RWPE1 (cell line): Measurements from ENCODE around the gene IQSEC3.
"Not testable (repeated sequence)": the region's sequence is repeated elsewhere in the genome, so short reads cannot be mapped to it uniquely, and the experiment has no call there.

ENCODE experiments used
- CTCF ChIA-PET: fragments of 350-600 bp; sonication (Branson Sonifier 250); formaldehyde crosslinking; extraction: SDS; loops from one replicate; lab custom pipeline; 2021; lab: Yijun Ruan, JAX
- POLR2A ChIA-PET: fragments of 400-600 bp; formaldehyde crosslinking; extraction: SDS; loops from one replicate; lab custom pipeline; 2020; ENCODE audit warnings: antibody characterized with exemption; ENCODE audit not compliant: low non-redundant PET; lab: Yijun Ruan, JAX
- DNase-seq: peaks from one replicate; pipeline ENCODE4 v3.0.0; 2012; ENCODE audit warnings: low spot score
- H3K27ac ChIP-seq: fragments of 450-650 bp; 2 replicates; pipeline ENCODE4 v1.5.1; 2017
- TF ChIP-seq, protein P1 (sequence below): fragments of 450-650 bp; conservative IDR thresholded peaks from 2 replicates; pipeline ENCODE4 v1.5.1; 2017; ENCODE audit warnings: low read depth, mild to moderate bottlenecking

IQSEC3 gene

DNA sequence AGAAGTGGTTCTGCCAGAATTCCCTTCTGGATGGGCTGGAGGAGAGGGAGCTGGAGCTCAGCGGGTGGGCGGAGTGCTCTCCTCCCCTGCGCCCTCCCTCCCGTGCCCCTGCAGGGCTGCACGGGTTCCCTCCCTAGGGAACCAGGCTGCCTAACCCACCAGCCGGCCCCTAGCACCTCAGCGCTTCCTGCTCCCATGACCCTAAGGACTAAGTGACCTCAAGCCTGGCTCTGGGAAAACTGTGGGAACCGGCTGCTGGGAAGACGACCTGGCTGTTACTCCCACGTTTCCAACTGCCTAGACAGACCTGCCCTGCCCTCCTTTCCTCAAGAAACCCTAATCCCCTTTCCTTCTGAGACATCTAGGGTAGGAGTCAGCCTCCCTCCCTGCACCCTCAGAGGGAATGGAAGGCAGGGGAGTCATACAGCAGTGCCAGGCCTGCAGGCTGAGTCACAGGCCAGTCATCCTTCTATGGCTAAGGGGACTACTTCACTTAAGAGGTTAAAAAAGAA is 115.9 kb downstream of the IQSEC3 start:
- ChIA-PET CTCF (no interaction called here), POLR2A (no interaction called here)
- DNase-seq: peak; percentile 88
- no peak overlapping the region for H3K27ac ChIP-seq
- TF ChIP-seq, protein P1, sequence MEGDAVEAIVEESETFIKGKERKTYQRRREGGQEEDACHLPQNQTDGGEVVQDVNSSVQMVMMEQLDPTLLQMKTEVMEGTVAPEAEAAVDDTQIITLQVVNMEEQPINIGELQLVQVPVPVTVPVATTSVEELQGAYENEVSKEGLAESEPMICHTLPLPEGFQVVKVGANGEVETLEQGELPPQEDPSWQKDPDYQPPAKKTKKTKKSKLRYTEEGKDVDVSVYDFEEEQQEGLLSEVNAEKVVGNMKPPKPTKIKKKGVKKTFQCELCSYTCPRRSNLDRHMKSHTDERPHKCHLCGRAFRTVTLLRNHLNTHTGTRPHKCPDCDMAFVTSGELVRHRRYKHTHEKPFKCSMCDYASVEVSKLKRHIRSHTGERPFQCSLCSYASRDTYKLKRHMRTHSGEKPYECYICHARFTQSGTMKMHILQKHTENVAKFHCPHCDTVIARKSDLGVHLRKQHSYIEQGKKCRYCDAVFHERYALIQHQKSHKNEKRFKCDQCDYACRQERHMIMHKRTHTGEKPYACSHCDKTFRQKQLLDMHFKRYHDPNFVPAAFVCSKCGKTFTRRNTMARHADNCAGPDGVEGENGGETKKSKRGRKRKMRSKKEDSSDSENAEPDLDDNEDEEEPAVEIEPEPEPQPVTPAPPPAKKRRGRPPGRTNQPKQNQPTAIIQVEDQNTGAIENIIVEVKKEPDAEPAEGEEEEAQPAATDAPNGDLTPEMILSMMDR: no peak

DNA sequence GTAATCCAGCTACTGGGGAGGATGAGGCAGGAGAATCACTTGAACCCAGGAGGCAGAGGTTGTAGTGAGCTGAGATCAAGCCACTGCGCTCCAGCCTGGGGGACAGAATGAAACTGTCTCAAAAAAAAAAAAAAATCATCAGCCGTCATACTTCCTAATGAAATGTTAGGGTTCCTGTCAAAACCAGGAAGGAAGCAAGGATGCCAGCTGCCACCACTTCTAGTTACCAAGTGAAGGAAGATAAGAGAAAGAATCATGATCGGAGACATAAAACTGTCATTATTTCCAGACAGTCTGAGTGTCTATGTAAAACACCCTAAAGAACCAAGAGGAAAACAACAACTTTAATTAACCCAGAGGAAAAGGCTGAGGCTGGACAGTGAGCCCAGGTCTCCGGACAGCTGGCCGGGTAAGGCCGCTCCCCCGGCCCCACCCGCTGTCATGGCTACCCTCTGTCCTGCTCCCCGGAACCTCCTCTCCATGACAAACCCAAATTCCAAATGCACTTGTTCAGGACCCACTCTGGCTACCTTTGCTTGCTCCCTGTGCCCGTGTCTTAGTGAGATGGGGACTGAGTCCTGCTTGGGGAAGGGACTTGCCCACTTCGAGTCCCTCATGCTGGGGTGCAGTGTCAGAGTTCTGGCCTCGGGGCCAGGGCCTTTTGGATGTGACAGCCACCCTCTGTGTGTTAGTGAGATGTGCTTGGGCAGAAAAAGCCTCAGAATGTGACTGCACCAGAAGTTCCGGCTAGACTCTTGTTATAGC is 118.4 kb downstream of the IQSEC3 start:
- no peak for DNase-seq
- TF ChIP-seq, protein P1: no peak
- ChIA-PET POLR2A (no interaction called here), CTCF (interaction anchor here (0.7 kb wide), 1 partner anchor 35 kb away, joined by 4 read pairs; no protein-coding TSS in a partner anchor)
- H3K27ac ChIP-seq: no peak overlapping the region

DNA sequence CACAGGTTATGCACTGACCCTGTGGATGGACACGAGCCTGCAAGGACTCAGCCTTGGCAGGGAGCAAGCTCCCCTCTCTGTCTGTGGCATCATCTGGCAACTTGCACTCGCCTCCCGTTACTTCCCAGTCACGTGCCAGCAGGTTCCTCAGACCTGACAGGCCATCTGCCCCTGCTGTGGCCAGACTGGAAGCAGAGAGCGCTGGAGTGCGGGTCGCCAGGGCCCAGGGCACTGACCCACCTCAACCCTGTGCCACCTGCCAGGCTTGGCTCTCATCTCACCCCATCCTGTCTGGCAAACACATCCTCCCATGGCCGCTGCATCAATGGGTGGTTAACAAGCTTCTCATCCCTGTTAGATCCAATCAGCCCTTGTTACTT is 119.0 kb downstream of the IQSEC3 start:
- ChIA-PET POLR2A (no interaction called here), CTCF (interaction anchor here (0.7 kb wide), 1 partner anchor 35 kb away, joined by 4 read pairs; no protein-coding TSS in a partner anchor)
- no peak for DNase-seq
- H3K27ac ChIP-seq: no peak overlapping the region
- TF ChIP-seq, protein P1: no peak

DNA sequence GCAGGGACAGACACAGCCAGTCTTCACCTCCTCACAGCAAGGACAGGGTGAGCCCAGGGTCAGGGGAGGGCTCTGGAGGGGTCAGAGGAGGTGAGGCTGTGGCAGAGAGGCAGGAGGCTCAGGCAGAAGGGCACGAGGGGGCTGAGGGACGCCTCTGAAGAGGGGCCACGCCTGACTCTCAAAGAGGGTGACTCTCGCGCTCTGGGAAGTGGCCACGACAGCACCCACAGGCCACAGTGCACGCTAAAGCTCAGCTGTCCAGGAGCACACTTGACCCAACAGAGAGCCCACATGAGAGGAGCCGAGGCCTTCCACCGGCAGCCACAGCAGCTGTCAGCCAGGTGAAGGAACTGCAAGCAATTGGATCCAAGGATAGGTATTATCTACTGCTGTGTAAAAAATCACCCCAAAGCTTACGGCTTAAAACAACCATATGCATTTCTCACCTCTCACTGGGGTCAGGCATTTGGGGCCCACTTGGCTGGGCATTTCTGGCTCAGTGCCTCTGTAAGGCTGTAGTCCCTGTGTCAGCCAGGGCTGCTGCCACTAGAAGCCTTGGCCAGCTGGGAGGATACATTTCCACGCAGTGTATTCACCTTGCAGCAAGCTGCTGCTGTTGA is 119.5 kb downstream of the IQSEC3 start:
- POLR2A ChIA-PET: no interaction called here
- TF ChIP-seq, protein P1: no peak
- CTCF ChIA-PET: interaction anchor here (0.7 kb wide), 1 partner anchor 34 kb away, joined by 4 read pairs; no protein-coding TSS in a partner anchor

DNA sequence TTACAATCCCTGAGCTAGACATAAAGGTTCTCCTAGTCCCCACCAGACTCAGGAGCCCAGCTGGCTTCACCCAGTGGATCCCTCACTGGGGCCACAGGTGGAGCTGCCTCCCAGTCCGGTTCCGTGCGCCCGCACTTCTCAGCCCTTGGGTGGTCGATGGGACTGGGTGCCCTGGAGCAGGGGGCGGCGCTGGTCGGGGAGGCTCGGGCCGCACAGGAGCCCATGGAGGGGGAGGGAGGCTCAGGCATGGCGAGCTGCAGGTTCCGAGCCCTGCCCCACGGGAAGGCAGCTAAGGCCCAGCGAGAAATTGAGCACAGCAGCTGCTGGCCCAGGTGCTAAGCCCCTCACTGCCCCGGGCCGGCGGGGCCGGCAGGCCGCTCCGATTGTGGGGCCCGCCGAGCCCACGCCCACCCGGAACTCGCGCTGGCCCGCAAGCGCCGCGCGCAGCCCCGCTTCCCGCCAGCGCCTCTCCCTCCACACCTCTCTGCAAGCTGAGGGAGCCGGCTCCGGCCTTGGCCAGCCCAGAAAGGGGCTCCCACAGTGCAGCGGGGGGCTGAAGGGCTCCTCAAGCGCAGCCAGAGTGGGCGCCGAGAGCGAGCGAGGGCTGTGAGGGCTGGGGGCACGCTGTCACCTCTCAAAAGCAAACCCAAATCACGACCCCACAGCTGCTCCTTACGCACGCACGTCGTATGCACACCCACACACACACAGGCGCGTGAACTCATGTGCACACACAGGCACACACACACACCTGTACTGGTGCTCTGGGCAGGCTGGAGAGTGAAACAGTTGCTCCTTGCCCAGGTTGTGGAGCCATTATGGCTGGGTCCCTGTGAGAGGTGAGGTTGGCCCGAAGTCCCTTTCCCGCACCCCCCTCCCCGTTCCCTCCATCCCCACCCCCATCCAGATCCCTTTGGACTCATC is 121.7 kb downstream of the IQSEC3 start:
- H3K27ac ChIP-seq, DNase-seq, POLR2A ChIA-PET: not testable (repeated sequence)
- CTCF ChIA-PET: interaction anchor here (0.8 to 1.9 kb wide), 4 partner anchors 9 to 91 kb away, joined by 3 to 6 read pairs (median 5); no protein-coding TSS in a partner anchor

More for the DNA sequence above, 119.5 kb downstream of the IQSEC3 start:
- no peak for DNase-seq
- no peak overlapping the region for H3K27ac ChIP-seq

DNA sequence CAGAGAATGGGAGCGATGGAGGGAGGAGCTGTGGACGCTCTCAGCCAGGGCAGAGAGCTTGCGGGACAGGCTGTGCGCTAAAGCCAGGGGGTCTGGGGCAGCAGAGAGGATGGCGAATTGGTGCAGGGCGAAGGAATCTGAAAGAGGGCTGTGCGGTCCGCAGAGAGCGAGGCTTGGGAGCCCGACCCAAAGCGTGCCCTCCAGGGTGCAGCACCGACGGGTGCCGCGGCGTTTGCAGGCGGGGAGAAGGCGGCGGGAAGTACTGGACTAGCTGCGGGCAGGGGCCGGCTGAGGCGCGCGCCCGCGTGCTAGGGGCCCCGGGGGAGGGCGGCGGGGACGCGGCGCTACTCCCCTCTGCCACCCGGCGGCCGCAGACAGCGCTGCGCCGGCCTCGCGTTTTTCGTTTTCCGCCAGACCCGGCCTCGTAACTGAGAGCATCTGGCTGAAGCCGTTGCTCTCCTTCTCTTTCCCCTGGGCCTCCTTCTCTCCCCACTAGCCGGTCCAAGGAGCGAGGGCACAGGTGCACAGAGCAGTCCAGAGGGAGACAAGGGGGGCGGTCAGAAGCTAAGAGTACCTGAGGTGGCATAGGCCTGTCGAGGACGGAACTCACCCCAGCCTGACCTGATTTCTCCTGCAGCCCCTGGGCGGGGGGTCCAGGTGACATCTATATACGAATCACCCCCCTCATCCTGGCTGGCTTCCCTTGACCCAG is 122.5 kb downstream of the IQSEC3 start:
- POLR2A ChIA-PET: no interaction called here
- DNase-seq: peak; percentile 73
- CTCF ChIA-PET: interaction anchor here (0.6 to 1.9 kb wide), 6 partner anchors 10 to 404 kb away, joined by 3 to 6 read pairs (median 5); no protein-coding TSS in a partner anchor
- no peak overlapping the region for H3K27ac ChIP-seq
- TF ChIP-seq, protein P1: peak; percentile 69
